ENCODE measurements around the gene PXYLP1. TPM values are rescaled to one million over a fixed set of nuclear protein-coding genes. Genes with fewer than 3 reads are reported as not detected.
A peak's percentile ranks its signal among the peaks of the same experiment; 100 is the strongest.
"Not testable (repeated sequence)": the region's sequence is repeated elsewhere in the genome, so short reads cannot be mapped to it uniquely, and the experiment has no call there.

PXYLP1 gene
- total RNA-seq, 4 donors from 2014 or later = 7.1 to 13.4 (median 10.3) TPM

- Histone ChIP-seq H3K27me3 (no peaks in the 10 kb centered on the region), H3K36me3 (no peaks in the 10 kb centered on the region), H3K4me1 (peaks cover 41 to 46% of the 10 kb centered on the region in 2 donors), H3K9me3 (no peaks in the 10 kb centered on the region), H3K27ac (peak overlapping the region; percentile 3 to 60 (median 59)), H3K4me3 (replicated peaks in 1 of 3) (no peak overlapping the region)
- TF ChIP-seq POLR2A (IDR thresholded peaks at IDR 0.05) = no peak
- TF ChIP-seq, protein P1, sequence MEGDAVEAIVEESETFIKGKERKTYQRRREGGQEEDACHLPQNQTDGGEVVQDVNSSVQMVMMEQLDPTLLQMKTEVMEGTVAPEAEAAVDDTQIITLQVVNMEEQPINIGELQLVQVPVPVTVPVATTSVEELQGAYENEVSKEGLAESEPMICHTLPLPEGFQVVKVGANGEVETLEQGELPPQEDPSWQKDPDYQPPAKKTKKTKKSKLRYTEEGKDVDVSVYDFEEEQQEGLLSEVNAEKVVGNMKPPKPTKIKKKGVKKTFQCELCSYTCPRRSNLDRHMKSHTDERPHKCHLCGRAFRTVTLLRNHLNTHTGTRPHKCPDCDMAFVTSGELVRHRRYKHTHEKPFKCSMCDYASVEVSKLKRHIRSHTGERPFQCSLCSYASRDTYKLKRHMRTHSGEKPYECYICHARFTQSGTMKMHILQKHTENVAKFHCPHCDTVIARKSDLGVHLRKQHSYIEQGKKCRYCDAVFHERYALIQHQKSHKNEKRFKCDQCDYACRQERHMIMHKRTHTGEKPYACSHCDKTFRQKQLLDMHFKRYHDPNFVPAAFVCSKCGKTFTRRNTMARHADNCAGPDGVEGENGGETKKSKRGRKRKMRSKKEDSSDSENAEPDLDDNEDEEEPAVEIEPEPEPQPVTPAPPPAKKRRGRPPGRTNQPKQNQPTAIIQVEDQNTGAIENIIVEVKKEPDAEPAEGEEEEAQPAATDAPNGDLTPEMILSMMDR (IDR thresholded peaks at IDR 0.05) = no peak
- peak; percentile 43 to 71 for DNase-seq
- 50 to 56% methylated on average over 12 of the region's 12 CpGs for WGBS, 2 donors
- intact Hi-C loops (cut with DNase I) = no loop called here
Observed at GRCh38 chr3:141291559-141292355, 60.1 kb downstream of the PXYLP1 start.

GRCh38 chr3:141292356-141293058 lies 60.9 kb downstream of the PXYLP1 start:
- Histone ChIP-seq H3K9me3 (no peaks in the 10 kb centered on the region), H3K36me3 (no peaks in the 10 kb centered on the region), H3K27me3 (no peaks in the 10 kb centered on the region), H3K4me3 (replicated peaks in 1 of 3) (no peak overlapping the region), H3K27ac (peak overlapping the region; percentile 3 to 60 (median 59)), H3K4me1 (peaks cover 36 to 45% of the 10 kb centered on the region in 2 donors)
- intact Hi-C loops (cut with DNase I) = no loop called here
- no peak for DNase-seq
- WGBS, 2 donors = 75 to 81% methylated on average over 19 of the region's 19 CpGs
- TF ChIP-seq POLR2A (IDR thresholded peaks at IDR 0.05) = no peak
- TF ChIP-seq, protein P1 (IDR thresholded peaks at IDR 0.05) = no peak

- no peak for TF ChIP-seq POLR2A (IDR thresholded peaks at IDR 0.05)
- TF ChIP-seq, protein P1 (IDR thresholded peaks at IDR 0.05) = no peak
- intact Hi-C loops (cut with DNase I) = no loop called here
- H3K27ac ChIP-seq = peak overlapping the region; percentile 9 to 58 (median 18)
- H3K4me3 ChIP-seq (replicated peaks in 1 of 3) = peak overlapping the region in 1 of 3 donors; percentile 4
- H3K36me3 ChIP-seq = no peaks in the 10 kb centered on the region
- no peaks in the 10 kb centered on the region for H3K27me3 ChIP-seq
- DNase-seq = no peak
- WGBS, 2 donors = 48 to 61% methylated on average over 3 of the region's 3 CpGs
- peaks cover 18 to 30% of the 10 kb centered on the region in 2 donors for H3K4me1 ChIP-seq
- H3K9me3 ChIP-seq = no peaks in the 10 kb centered on the region
Observed at GRCh38 chr3:141294301-141294700, 62.7 kb downstream of the PXYLP1 start.

- 65 to 70% methylated on average over 2 of the region's 2 CpGs for WGBS, 2 donors
- H3K27ac ChIP-seq = peak overlapping the region in 2 of 3 donors; percentile 9 to 58
Observed at GRCh38 chr3:141294848-141295247, 63.2 kb downstream of the PXYLP1 start.

GRCh38 chr3:141300426-141300825 lies 68.8 kb downstream of the PXYLP1 start:
- not testable (repeated sequence) for H3K9me3 ChIP-seq; H3K4me1 ChIP-seq; H3K27me3 ChIP-seq; H3K36me3 ChIP-seq; DNase-seq; H3K4me3 ChIP-seq (replicated peaks in 1 of 3); H3K27ac ChIP-seq
- 95 to 96% methylated on average over 7 of the region's 7 CpGs for WGBS, 2 donors
- intact Hi-C loops (cut with DNase I) = loop anchor here (5.0 kb wide), 1 partner anchor 57 kb away; no protein-coding TSS in a partner anchor

More at GRCh38 chr3:141294848-141295247, 63.2 kb downstream of the PXYLP1 start:
- no peak for TF ChIP-seq POLR2A (IDR thresholded peaks at IDR 0.05)
- TF ChIP-seq, protein P1 (IDR thresholded peaks at IDR 0.05) = no peak
- Histone ChIP-seq H3K4me1 (peaks cover 14 to 24% of the 10 kb centered on the region in 2 donors), H3K27me3 (no peaks in the 10 kb centered on the region), H3K4me3 (replicated peaks in 1 of 3) (peak overlapping the region in 1 of 3 donors; percentile 4), H3K9me3 (no peaks in the 10 kb centered on the region), H3K36me3 (no peaks in the 10 kb centered on the region)
- intact Hi-C loops (cut with DNase I) = no loop called here
- DNase-seq = no peak

Data from thyroid gland (tissue), 4 donors.